CD8-positive, alpha-beta memory T cell (primary cell): ENCODE data around the gene HMOX1. TPM values are rescaled to one million over a fixed set of nuclear protein-coding genes. Genes with fewer than 3 reads are reported as not detected.

ENCODE experiments used
- CTCF ChIA-PET: fragments of 350-600 bp; sonication (Branson Sonifier 250); formaldehyde crosslinking; loops from one replicate; lab custom pipeline; 2021; ENCODE audit warnings: antibody characterized with exemption; lab: Charles Lee
- POLR2A ChIA-PET: fragments of 350-600 bp; sonication (Branson Sonifier 250); formaldehyde crosslinking; loops from one replicate; lab custom pipeline; 2021; ENCODE audit warnings: antibody characterized with exemption; lab: Charles Lee
- DNase-seq, 5 donors: peaks; one replicate each; pipeline versions ENCODE4 v3.0.0 to v3.0.0-alpha.2; 2020 to 2022; ENCODE audit warnings: mixed read lengths in 1 of 5
- H3K27ac ChIP-seq: one replicate; pipeline ENCODE4 v1.7.0; 2013; ENCODE audit warnings: low read depth, mild to moderate bottlenecking, low read length, moderate library complexity
- H3K27me3 ChIP-seq: 2 replicates; pipeline ENCODE4 v1.7.0; 2013; ENCODE audit warnings: low read length, mild to moderate bottlenecking; ENCODE audit not compliant: insufficient read depth, poor library complexity, severe bottlenecking
- H3K36me3 ChIP-seq: 2 replicates; pipeline ENCODE4 v1.7.0; 2013; ENCODE audit warnings: mild to moderate bottlenecking, low read length, moderate library complexity; ENCODE audit not compliant: insufficient read depth
- H3K4me1 ChIP-seq: 2 replicates; pipeline ENCODE4 v1.7.0; 2013; ENCODE audit warnings: mild to moderate bottlenecking, low read length, moderate library complexity; ENCODE audit not compliant: insufficient read depth
- H3K4me3 ChIP-seq: 2 replicates; pipeline ENCODE4 v1.7.0; 2013; ENCODE audit warnings: mild to moderate bottlenecking, low read length
- H3K9me3 ChIP-seq: 2 replicates; pipeline ENCODE4 v1.7.0; 2013; ENCODE audit warnings: mild to moderate bottlenecking, low read length
- H3K27ac Mint-ChIP-seq, 8 donors: one replicate each; pipeline ENCODE4 v1.8.0; 2020 to 2021; ENCODE audit warnings: mixed read lengths in 8 of 8, mild to moderate bottlenecking in 6 of 8, inconsistent platforms in 3 of 8, moderate library complexity in 3 of 8
- H3K27me3 Mint-ChIP-seq, 2 donors: one replicate each; pipeline ENCODE4 v1.8.0; 2020 to 2021; ENCODE audit warnings: mixed read lengths in 2 of 2, mild to moderate bottlenecking in 1 of 2, moderate library complexity in 1 of 2
- H3K36me3 Mint-ChIP-seq, 3 donors: one replicate each; pipeline ENCODE4 v1.8.0; 2020 to 2021; ENCODE audit warnings: mixed read lengths in 3 of 3, inconsistent platforms in 1 of 3, mild to moderate bottlenecking in 1 of 3
- H3K4me1 Mint-ChIP-seq, 3 donors: one replicate each; pipeline ENCODE4 v1.8.0; 2020 to 2021; ENCODE audit warnings: mixed read lengths in 3 of 3, inconsistent platforms in 1 of 3, mild to moderate bottlenecking in 1 of 3
- H3K4me3 Mint-ChIP-seq, 7 donors: one replicate each; pipeline ENCODE4 v1.8.0; 2020 to 2021; ENCODE audit warnings: mixed read lengths in 7 of 7, mild to moderate bottlenecking in 6 of 7, moderate library complexity in 4 of 7, inconsistent platforms in 2 of 7
- H3K9me3 Mint-ChIP-seq, 5 donors: one replicate each; pipeline ENCODE4 v1.8.0; 2020 to 2022; ENCODE audit warnings: mixed read lengths in 5 of 5, mild to moderate bottlenecking in 3 of 5, moderate library complexity in 2 of 5, inconsistent platforms in 1 of 5
- polyA plus RNA-seq: library from polyadenylated mRNA; unstranded; fragments of 300-500 nt; fragmentation: Illumina TruSeq; gene quantifications from one replicate; pipeline ENCODE4 v1.2.3, GENCODE V29; 2021
- total RNA-seq, 2 experiments: library from RNA; stranded (reverse); gene quantifications; one replicate each; pipeline ENCODE4 v1.2.3, GENCODE V29; 2021

The HMOX1 gene
- total and polyA plus RNA-seq, 3 experiments from 2014 or later: 0.25 to 5.6 (median 5.1) TPM

GRCh38 chr22:35404176-35404575 lies 23.3 kb downstream of the HMOX1 start:
- no peak for DNase-seq
- H3K36me3 ChIP-seq: peaks cover 30% of the 10 kb centered on the region
- Mint-ChIP-seq H3K4me3 (peak overlapping the region in 1 of 7 donors; percentile 45), H3K27me3 (peaks cover 0 to 7% of the 10 kb centered on the region in 2 donors), H3K9me3 (no peaks in the 10 kb centered on the region), H3K36me3 (peaks cover 9 to 81% (median 22%) of the 10 kb centered on the region in 3 donors), H3K4me1 (peaks cover 23 to 33% (median 27%) of the 10 kb centered on the region in 3 donors), H3K27ac (no peak overlapping the region)
- H3K4me1 ChIP-seq: peaks cover 6% of the 10 kb centered on the region
- no peak overlapping the region for H3K4me3 ChIP-seq
- ChIA-PET CTCF (interaction anchor here (1.0 kb wide), 1 partner anchor 24 kb away, joined by 3 read pairs; no protein-coding TSS in a partner anchor), POLR2A (no interaction called here)
- H3K27ac ChIP-seq: no peak overlapping the region
- no peaks in the 10 kb centered on the region for H3K27me3 ChIP-seq
- no peaks in the 10 kb centered on the region for H3K9me3 ChIP-seq

- ChIA-PET POLR2A (no interaction called here), CTCF (interaction anchor here (1.1 kb wide), 1 partner anchor 8 kb away, joined by 4 read pairs; no protein-coding TSS in a partner anchor)
- Mint-ChIP-seq H3K36me3 (peaks cover 9 to 90% (median 26%) of the 10 kb centered on the region in 3 donors), H3K4me1 (peaks cover 9 to 25% (median 19%) of the 10 kb centered on the region in 3 donors), H3K4me3 (no peak overlapping the region), H3K27ac (no peak overlapping the region), H3K9me3 (no peaks in the 10 kb centered on the region), H3K27me3 (peaks cover 0 to 4% of the 10 kb centered on the region in 2 donors)
- no peak overlapping the region for H3K4me3 ChIP-seq
- H3K4me1 ChIP-seq: no peaks in the 10 kb centered on the region
- no peaks in the 10 kb centered on the region for H3K27me3 ChIP-seq
- DNase-seq: no peak
- H3K27ac ChIP-seq: no peak overlapping the region
- no peaks in the 10 kb centered on the region for H3K9me3 ChIP-seq
- H3K36me3 ChIP-seq: peaks cover 50% of the 10 kb centered on the region
Observed at GRCh38 chr22:35406443-35406842, 25.5 kb downstream of the HMOX1 start.

DNA sequence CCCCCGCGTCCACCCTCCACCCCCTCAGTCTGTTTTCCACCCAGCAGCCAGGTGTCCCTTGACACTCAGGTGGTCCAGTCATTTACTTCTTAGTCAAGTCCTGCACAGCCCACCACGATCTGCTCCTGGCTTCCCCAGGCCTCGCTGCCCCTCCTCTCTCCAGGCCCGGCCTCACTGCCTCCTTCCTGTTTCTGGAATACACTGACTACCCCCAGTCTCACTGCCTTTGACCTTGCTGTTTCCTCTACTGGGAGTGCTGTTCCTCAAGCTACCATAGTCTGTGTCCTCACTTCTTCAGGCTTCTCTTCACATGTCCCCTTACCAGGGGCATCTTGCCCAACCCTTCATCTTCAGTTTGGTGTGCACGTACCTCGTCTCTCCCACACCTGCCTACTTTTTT lies 26.5 kb downstream of the HMOX1 start:
- Histone ChIP-seq H3K9me3 (no peaks in the 10 kb centered on the region), H3K4me1 (no peaks in the 10 kb centered on the region), H3K27ac (no peak overlapping the region), H3K27me3 (no peaks in the 10 kb centered on the region), H3K4me3 (no peak overlapping the region), H3K36me3 (peaks cover 57% of the 10 kb centered on the region)
- CTCF ChIA-PET: no interaction called here
- Mint-ChIP-seq H3K4me1 (peaks cover 10 to 25% (median 12%) of the 10 kb centered on the region in 3 donors), H3K9me3 (no peaks in the 10 kb centered on the region), H3K4me3 (peak overlapping the region in 1 of 7 donors; percentile 31), H3K36me3 (peaks cover 15 to 95% (median 33%) of the 10 kb centered on the region in 3 donors), H3K27me3 (peaks cover 0 to 3% of the 10 kb centered on the region in 2 donors), H3K27ac (peak overlapping the region in 1 of 8 donors; percentile 0)
- no peak for DNase-seq
- POLR2A ChIA-PET: no interaction called here

DNA sequence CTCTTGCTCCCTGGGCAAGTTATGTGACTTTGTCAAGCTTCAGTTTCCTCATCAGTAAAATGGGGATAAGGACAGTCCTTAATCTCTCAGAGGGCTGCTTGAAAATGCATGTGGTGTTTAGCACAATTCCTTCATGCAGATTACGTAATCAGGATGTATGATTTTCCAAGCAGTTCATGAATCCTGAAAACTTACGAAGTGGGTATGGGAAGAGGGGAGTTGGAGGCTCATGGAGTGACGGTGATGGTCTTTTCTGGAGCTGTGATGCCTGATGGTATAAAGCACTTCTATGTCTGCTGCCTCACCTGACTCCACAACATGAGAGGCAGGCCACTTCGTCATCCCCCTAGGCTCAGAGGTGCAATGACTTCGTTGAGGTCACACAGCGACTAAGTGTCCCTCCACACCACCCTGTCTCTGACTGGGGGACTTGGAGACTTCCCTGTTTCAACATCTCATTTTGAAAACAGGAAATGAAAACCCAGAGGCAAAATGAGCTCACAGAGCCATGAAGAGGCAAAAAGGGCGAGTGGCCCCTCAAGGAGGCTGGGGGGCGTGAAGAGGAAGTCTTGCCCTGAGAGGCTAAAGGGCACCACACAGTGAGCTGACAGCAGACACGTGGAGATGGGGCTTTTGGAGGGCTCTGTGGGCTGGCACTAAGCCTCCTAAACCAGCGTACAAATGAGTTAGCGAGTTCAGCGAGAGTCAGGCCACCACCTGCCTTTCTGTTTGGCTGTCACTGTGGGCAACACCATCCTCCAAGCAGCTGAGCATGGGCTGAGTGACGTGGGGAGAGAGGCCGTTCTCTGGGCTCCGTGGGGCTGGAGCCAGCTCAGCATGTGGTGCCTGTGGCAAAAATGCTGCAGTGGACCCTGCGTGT lies 29.1 kb downstream of the HMOX1 start:
- CTCF ChIA-PET: interaction anchor here (0.6 kb wide), 1 partner anchor 170 kb away, joined by 4 read pairs; no protein-coding TSS in a partner anchor
- peaks cover 0 to 3% of the 10 kb centered on the region in 2 donors for H3K27me3 Mint-ChIP-seq
- H3K27ac ChIP-seq: no peak overlapping the region
- DNase-seq: peak in 1 of 5 donors; percentile 14
- peaks cover 7 to 25% (median 8%) of the 10 kb centered on the region in 3 donors for H3K4me1 Mint-ChIP-seq
- peaks cover 15 to 96% (median 25%) of the 10 kb centered on the region in 3 donors for H3K36me3 Mint-ChIP-seq
- H3K9me3 Mint-ChIP-seq: no peaks in the 10 kb centered on the region
- H3K4me1 ChIP-seq: no peaks in the 10 kb centered on the region
- POLR2A ChIA-PET: no interaction called here
- H3K4me3 Mint-ChIP-seq: no peak overlapping the region
- peaks cover 63% of the 10 kb centered on the region for H3K36me3 ChIP-seq
- peak overlapping the region in 2 of 8 donors; percentile 61 to 69 for H3K27ac Mint-ChIP-seq
- H3K9me3 ChIP-seq: no peaks in the 10 kb centered on the region
- no peaks in the 10 kb centered on the region for H3K27me3 ChIP-seq
- H3K4me3 ChIP-seq: no peak overlapping the region

- ChIA-PET POLR2A (no interaction called here), CTCF (interaction anchor here (0.6 kb wide), 1 partner anchor 169 kb away, joined by 4 read pairs; no protein-coding TSS in a partner anchor)
- peaks cover 66% of the 10 kb centered on the region for H3K36me3 ChIP-seq
- peak overlapping the region in 2 of 8 donors; percentile 66 to 73 for H3K27ac Mint-ChIP-seq
- H3K27ac ChIP-seq: no peak overlapping the region
- H3K4me3 ChIP-seq: no peak overlapping the region
- no peaks in the 10 kb centered on the region for H3K27me3 ChIP-seq
- DNase-seq: no peak
- H3K4me3 Mint-ChIP-seq: no peak overlapping the region
- H3K9me3 ChIP-seq: no peaks in the 10 kb centered on the region
- peaks cover 0 to 3% of the 10 kb centered on the region in 2 donors for H3K27me3 Mint-ChIP-seq
- H3K36me3 Mint-ChIP-seq: peaks cover 15 to 96% (median 28%) of the 10 kb centered on the region in 3 donors
- peaks cover 7 to 25% (median 8%) of the 10 kb centered on the region in 3 donors for H3K4me1 Mint-ChIP-seq
- H3K4me1 ChIP-seq: no peaks in the 10 kb centered on the region
- H3K9me3 Mint-ChIP-seq: no peaks in the 10 kb centered on the region
Observed at GRCh38 chr22:35410663-35411034, 29.8 kb downstream of the HMOX1 start.

- H3K9me3 Mint-ChIP-seq: no peaks in the 10 kb centered on the region
- ChIA-PET CTCF (no interaction called here), POLR2A (no interaction called here)
- no peaks in the 10 kb centered on the region for H3K27me3 ChIP-seq
- no peaks in the 10 kb centered on the region for H3K4me1 ChIP-seq
- H3K27me3 Mint-ChIP-seq: peaks cover 0 to 3% of the 10 kb centered on the region in 2 donors
- H3K4me1 Mint-ChIP-seq: peaks cover 7 to 25% (median 8%) of the 10 kb centered on the region in 3 donors
- no peak for DNase-seq
- no peak overlapping the region for H3K4me3 Mint-ChIP-seq
- H3K36me3 Mint-ChIP-seq: peaks cover 15 to 97% (median 33%) of the 10 kb centered on the region in 3 donors
- peaks cover 71% of the 10 kb centered on the region for H3K36me3 ChIP-seq
- H3K4me3 ChIP-seq: no peak overlapping the region
- no peak overlapping the region for H3K27ac ChIP-seq
- no peaks in the 10 kb centered on the region for H3K9me3 ChIP-seq
- H3K27ac Mint-ChIP-seq: peak overlapping the region in 5 of 8 donors; percentile 52 to 95 (median 69)
Observed at GRCh38 chr22:35411102-35411501, 30.2 kb downstream of the HMOX1 start.

- Histone ChIP-seq H3K36me3 (peaks cover 64% of the 10 kb centered on the region), H3K27ac (no peak overlapping the region), H3K4me1 (no peaks in the 10 kb centered on the region), H3K9me3 (no peaks in the 10 kb centered on the region), H3K27me3 (no peaks in the 10 kb centered on the region), H3K4me3 (no peak overlapping the region)
- peaks cover 0 to 3% of the 10 kb centered on the region in 2 donors for H3K27me3 Mint-ChIP-seq
- ChIA-PET POLR2A (no interaction called here), CTCF (interaction anchor here (1.2 to 2.0 kb wide), 2 partner anchors 17 to 169 kb away, joined by 4 to 6 read pairs; no protein-coding TSS in a partner anchor)
- no peak for DNase-seq
- no peaks in the 10 kb centered on the region for H3K9me3 Mint-ChIP-seq
- peaks cover 7 to 94% (median 36%) of the 10 kb centered on the region in 3 donors for H3K36me3 Mint-ChIP-seq
- H3K27ac Mint-ChIP-seq: no peak overlapping the region
- H3K4me3 Mint-ChIP-seq: no peak overlapping the region
- peaks cover 6 to 20% (median 7%) of the 10 kb centered on the region in 3 donors for H3K4me1 Mint-ChIP-seq
Observed at GRCh38 chr22:35413624-35414023, 32.7 kb downstream of the HMOX1 start.

- no peak for DNase-seq
- H3K27ac ChIP-seq: no peak overlapping the region
- Mint-ChIP-seq H3K27ac (no peak overlapping the region), H3K27me3 (no peaks in the 10 kb centered on the region), H3K9me3 (no peaks in the 10 kb centered on the region), H3K36me3 (peaks cover 0 to 94% (median 22%) of the 10 kb centered on the region in 3 donors), H3K4me1 (no peaks in the 10 kb centered on the region), H3K4me3 (no peak overlapping the region)
- H3K36me3 ChIP-seq: peaks cover 53% of the 10 kb centered on the region
- H3K4me1 ChIP-seq: no peaks in the 10 kb centered on the region
- ChIA-PET CTCF (no interaction called here), POLR2A (no interaction called here)
- no peaks in the 10 kb centered on the region for H3K9me3 ChIP-seq
- no peak overlapping the region for H3K4me3 ChIP-seq
- H3K27me3 ChIP-seq: no peaks in the 10 kb centered on the region
Observed at GRCh38 chr22:35417606-35418005, 36.7 kb downstream of the HMOX1 start.
